HUES48 (cell line): ENCODE measurements around the gene ISG15.
"Not testable (repeated sequence)": the region's sequence is repeated elsewhere in the genome, so short reads cannot be mapped to it uniquely, and the experiment has no call there.

Experiments used
- H3K27ac ChIP-seq: one replicate; pipeline ENCODE4 v1.7.0; 2013; ENCODE audit warnings: low read depth, low read length, inconsistent platforms
- H3K27me3 ChIP-seq: 2 replicates; pipeline ENCODE4 v1.6.1; 2013; ENCODE audit warnings: mild to moderate bottlenecking, low read length; ENCODE audit not compliant: control insufficient read depth, insufficient read depth
- H3K36me3 ChIP-seq: 2 replicates; pipeline ENCODE4 v1.6.1; 2013; ENCODE audit warnings: low read length; ENCODE audit not compliant: control insufficient read depth, insufficient read depth
- H3K4me1 ChIP-seq: 2 replicates; pipeline ENCODE4 v1.6.1; 2013; ENCODE audit warnings: mild to moderate bottlenecking, low read length; ENCODE audit not compliant: control insufficient read depth, insufficient read depth
- H3K4me3 ChIP-seq: 2 replicates; pipeline ENCODE4 v1.5.1; 2013; ENCODE audit warnings: mild to moderate bottlenecking, low read depth, low read length
- H3K9ac ChIP-seq: 2 replicates; pipeline ENCODE4 v1.6.1; 2013; ENCODE audit warnings: mild to moderate bottlenecking, low read depth, low read length, moderate library complexity
- H3K9me3 ChIP-seq: 2 replicates; pipeline ENCODE4 v1.6.1; 2013; ENCODE audit warnings: low read length; ENCODE audit not compliant: control insufficient read depth, insufficient read depth

The ISG15 gene

DNA sequence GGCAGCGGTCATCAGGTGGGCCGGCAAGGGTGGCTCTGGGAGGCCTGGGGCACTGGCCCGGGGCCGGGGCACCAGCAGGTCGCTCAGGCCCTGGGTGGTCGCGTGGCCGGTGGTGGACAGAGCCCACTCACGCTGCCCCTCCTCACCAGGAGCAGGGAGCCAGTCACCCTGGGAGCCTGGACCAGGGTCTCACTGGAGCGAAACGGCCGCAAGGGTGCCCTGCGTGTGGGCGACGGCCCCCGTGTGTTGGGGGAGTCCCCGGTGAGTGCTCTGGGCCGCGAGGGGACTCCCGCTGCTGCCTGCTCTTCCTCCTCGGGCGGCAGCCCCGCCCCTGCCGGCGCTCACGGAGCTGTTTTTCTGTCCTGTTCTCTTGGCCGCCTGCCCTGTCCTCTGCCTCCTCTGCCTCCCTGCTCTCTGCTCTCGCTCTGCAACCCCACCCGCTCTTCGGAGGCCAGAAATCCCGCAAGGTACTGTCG, 37.3 kb downstream of the ISG15 start:
- Histone ChIP-seq H3K9me3 (no peaks in the 10 kb centered on the region), H3K27ac (no peak overlapping the region), H3K9ac (no peak overlapping the region), H3K36me3 (peaks cover 61% of the 10 kb centered on the region), H3K4me3 (no peak overlapping the region), H3K27me3 (no peaks in the 10 kb centered on the region), H3K4me1 (no peaks in the 10 kb centered on the region)

DNA sequence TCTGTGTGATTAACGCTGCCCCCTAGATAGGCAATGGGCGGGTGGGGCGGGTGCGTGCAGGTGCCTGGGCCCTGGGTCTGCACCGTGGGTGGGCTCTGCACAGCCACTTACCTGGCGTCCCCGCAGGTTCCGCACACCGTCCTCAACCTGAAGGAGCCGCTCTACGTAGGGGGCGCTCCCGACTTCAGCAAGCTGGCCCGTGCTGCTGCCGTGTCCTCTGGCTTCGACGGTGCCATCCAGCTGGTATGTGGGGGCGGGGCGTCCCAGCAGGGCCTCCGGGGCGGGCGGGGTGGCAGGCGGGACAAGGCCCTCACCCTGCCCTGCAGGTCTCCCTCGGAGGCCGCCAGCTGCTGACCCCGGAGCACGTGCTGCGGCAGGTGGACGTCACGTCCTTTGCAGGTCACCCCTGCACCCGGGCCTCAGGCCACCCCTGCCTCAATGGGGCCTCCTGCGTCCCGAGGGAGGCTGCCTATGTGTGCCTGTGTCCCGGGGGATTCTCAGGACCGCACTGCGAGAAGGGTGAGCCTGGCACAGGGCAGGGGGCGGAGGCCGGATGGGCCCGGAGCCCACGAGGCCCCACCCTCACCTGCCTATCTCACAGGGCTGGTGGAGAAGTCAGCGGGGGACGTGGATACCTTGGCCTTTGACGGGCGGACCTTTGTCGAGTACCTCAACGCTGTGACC, 38.0 kb downstream of the ISG15 start:
- H3K9ac ChIP-seq: no peak overlapping the region
- H3K9me3 ChIP-seq: no peaks in the 10 kb centered on the region
- peaks cover 56% of the 10 kb centered on the region for H3K36me3 ChIP-seq
- H3K4me3 ChIP-seq: no peak overlapping the region
- H3K4me1 ChIP-seq: no peaks in the 10 kb centered on the region
- H3K27me3 ChIP-seq: no peaks in the 10 kb centered on the region
- no peak overlapping the region for H3K27ac ChIP-seq

DNA sequence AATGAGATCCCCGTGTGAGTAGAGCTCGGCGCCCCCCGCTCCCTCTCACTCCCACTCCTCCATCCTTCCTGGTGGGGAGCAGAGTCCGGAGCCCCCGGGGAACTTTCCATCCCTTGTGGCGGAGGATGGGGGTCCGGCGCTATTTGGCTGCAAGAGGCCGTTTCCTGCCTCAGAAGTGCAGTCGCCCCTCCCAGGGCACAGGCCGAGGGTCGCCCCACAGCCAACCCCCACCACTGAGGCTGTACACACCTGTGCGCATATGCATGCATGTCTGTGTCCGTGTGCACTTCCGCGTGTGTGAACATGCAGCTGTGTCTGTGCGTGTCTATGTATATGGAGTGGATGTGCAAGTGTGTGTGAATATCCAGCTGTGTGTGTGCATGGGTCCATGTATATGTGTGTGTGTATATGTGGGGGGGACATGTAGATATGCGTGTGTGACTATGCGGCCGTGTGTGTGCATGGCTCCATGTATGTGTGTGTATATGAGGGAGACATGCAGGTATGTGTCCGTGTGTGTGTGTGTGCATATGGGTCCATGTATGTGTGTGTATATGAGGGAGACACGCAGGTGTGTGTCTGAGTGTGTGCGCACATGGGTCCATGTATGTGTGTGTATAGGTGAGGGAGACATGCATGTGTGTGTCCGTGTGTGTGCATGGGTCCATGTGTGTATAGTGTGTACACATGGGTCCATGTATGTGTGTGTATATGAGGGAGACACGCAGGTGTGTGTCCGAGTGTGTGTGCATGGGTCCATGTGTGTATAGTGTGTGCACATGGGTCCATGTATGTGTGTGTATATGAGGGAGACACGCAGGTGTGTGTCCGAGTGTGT, 38.9 kb downstream of the ISG15 start:
- H3K36me3 ChIP-seq: peaks cover 47% of the 10 kb centered on the region
- no peaks in the 10 kb centered on the region for H3K27me3 ChIP-seq
- no peak overlapping the region for H3K4me3 ChIP-seq
- H3K4me1 ChIP-seq: no peaks in the 10 kb centered on the region
- H3K27ac ChIP-seq: no peak overlapping the region
- no peak overlapping the region for H3K9ac ChIP-seq
- no peaks in the 10 kb centered on the region for H3K9me3 ChIP-seq

DNA sequence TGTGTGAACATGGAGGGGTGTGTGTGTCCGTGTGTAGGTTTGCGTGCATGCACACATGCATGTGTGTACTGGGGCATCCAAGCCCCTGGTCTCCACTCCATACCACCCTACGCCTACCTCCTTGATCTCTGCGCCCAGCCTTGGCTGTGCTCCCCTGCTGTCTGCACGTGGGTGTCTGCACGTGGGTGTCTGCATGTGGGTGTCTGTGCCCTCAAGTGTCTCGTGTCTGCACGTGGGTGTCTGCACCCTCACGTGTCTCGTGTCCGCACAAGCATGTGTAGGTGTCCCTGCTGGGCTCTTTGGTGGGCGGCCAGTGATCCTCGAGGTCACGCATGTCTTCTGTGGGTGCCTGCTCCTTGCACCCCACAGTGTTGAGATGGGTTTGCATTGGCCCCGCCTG, 39.7 kb downstream of the ISG15 start:
- Histone ChIP-seq H3K9ac (no peak overlapping the region), H3K36me3 (peaks cover 40% of the 10 kb centered on the region), H3K27ac (no peak overlapping the region), H3K9me3 (no peaks in the 10 kb centered on the region), H3K27me3 (peaks cover 2% of the 10 kb centered on the region), H3K4me3 (no peak overlapping the region), H3K4me1 (no peaks in the 10 kb centered on the region)

DNA sequence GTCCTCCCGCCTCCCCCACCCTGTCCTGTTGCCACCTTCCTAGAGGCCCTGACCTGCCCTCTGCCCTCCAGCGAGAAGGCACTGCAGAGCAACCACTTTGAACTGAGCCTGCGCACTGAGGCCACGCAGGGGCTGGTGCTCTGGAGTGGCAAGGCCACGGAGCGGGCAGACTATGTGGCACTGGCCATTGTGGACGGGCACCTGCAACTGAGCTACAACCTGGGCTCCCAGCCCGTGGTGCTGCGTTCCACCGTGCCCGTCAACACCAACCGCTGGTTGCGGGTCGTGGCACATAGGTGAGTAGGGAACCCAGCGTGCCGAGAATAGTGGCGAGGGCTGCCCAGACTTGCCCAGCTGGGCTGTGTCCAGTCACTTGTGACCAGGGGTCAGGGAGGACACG, 40.4 kb downstream of the ISG15 start:
- no peak overlapping the region for H3K27ac ChIP-seq
- no peaks in the 10 kb centered on the region for H3K9me3 ChIP-seq
- no peak overlapping the region for H3K9ac ChIP-seq
- no peak overlapping the region for H3K4me3 ChIP-seq
- H3K36me3 ChIP-seq: peaks cover 40% of the 10 kb centered on the region
- H3K4me1 ChIP-seq: no peaks in the 10 kb centered on the region; the same call in 1 of the 2 replicates
- H3K27me3 ChIP-seq: peaks cover 9% of the 10 kb centered on the region

DNA sequence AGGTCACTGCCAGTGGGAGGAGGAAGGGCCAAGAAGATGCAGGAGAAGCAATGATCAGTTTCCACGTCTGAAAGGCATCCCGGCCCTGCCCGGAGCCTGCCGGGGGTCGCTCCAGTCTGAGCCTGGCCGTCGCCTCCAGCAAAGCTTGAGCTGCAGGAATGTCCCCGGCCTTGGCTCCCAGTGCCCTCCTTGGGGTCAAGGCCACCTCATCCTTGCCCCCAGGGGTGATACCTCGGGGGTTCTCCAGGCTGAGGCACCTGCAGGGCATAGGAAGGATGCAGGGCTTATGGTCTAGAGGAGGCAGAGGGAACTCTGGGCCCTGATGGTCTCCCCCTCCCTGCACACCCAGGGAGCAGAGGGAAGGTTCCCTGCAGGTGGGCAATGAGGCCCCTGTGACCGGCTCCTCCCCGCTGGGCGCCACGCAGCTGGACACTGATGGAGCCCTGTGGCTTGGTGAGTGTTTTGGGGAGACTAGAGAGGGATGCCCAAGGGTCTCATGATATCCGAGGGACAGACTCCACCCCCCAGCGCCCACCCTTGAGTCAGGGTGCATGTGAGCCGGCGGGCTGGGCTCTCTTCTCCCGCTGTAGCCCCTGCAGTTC, 40.9 kb downstream of the ISG15 start:
- no peaks in the 10 kb centered on the region for H3K9me3 ChIP-seq
- no peaks in the 10 kb centered on the region; the same call in 1 of the 2 replicates for H3K4me1 ChIP-seq
- peaks cover 40% of the 10 kb centered on the region for H3K36me3 ChIP-seq
- H3K9ac ChIP-seq: no peak overlapping the region
- H3K27ac ChIP-seq: no peak overlapping the region
- H3K27me3 ChIP-seq: peaks cover 13% of the 10 kb centered on the region
- no peak overlapping the region for H3K4me3 ChIP-seq

DNA sequence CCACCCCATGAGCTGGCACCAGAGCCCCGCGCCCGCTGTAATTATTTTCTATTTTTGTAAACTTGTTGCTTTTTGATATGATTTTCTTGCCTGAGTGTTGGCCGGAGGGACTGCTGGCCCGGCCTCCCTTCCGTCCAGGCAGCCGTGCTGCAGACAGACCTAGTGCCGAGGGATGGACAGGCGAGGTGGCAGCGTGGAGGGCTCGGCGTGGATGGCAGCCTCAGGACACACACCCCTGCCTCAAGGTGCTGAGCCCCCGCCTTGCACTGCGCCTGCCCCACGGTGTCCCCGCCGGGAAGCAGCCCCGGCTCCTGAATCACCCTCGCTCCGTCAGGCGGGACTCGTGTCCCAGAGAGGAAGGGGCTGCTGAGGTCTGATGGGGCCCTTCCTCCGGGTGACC, 41.7 kb downstream of the ISG15 start:
- Histone ChIP-seq H3K4me3 (no peak overlapping the region), H3K9me3 (no peaks in the 10 kb centered on the region), H3K36me3 (peaks cover 40% of the 10 kb centered on the region), H3K27me3 (peaks cover 18% of the 10 kb centered on the region), H3K9ac (no peak overlapping the region), H3K27ac (no peak overlapping the region), H3K4me1 (no peaks in the 10 kb centered on the region; the same call in 1 of the 2 replicates)

DNA sequence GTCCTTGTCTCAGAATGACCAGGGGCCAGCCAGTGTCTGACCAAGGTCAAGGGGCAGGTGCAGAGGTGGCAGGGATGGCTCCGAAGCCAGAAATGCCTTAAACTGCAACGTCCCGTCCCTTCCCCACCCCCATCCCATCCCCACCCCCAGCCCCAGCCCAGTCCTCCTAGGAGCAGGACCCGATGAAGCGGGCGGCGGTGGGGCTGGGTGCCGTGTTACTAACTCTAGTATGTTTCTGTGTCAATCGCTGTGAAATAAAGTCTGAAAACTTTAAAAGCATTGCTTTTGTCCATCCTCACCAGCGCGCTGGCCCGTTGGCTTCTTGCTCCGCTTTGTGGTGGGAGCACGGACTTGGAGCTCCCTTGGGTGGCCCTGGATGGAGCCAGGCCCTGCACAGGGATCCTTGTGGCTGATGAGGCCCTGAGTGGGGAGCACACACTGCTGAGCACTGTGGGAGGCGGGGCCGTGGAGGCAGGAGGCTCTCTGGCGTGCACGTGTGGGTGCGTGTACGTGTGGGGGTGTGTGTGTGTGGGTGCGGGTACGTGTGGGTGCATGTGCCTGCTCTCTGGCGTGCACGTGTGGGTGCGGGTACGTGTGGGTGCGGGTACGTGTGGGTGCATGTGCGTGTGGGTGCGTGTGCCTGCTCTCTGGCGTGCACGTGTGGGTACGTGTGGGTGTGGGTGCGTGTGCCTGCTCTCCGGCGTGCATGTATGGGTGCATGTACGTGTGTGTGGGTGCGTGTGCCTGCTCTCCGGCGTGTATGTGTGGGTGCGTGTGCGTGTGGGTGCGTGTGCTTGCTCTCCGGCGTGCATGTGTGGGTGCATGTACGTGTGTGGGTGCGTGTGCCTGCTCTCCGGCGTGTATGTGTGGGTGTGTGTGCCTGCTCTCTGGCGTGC, 42.8 kb downstream of the ISG15 start:
- Histone ChIP-seq H3K9ac (no peak overlapping the region), H3K27ac (no peak overlapping the region), H3K4me3 (no peak overlapping the region), H3K9me3 (no peaks in the 10 kb centered on the region), H3K27me3 (peaks cover 29% of the 10 kb centered on the region), H3K4me1 (no peaks in the 10 kb centered on the region; the same call in 1 of the 2 replicates), H3K36me3 (peaks cover 35% of the 10 kb centered on the region)

DNA sequence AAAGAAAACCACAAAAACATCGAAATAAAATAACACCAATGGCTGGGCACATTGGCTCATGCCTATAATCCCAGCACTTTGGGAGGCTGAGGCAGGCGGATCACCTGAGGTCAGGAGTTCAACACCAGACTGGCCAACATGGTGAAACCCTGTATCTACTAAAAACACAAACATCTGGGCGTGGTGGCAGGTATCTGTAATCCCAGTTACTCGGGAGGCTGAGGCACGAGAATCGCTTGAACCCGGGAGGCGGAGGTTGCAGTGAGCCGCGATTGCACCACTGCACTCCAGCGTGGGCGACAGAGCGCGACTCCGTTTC, 44.4 kb downstream of the ISG15 start:
- not testable (repeated sequence) for H3K9me3 ChIP-seq, H3K27ac ChIP-seq

DNA sequence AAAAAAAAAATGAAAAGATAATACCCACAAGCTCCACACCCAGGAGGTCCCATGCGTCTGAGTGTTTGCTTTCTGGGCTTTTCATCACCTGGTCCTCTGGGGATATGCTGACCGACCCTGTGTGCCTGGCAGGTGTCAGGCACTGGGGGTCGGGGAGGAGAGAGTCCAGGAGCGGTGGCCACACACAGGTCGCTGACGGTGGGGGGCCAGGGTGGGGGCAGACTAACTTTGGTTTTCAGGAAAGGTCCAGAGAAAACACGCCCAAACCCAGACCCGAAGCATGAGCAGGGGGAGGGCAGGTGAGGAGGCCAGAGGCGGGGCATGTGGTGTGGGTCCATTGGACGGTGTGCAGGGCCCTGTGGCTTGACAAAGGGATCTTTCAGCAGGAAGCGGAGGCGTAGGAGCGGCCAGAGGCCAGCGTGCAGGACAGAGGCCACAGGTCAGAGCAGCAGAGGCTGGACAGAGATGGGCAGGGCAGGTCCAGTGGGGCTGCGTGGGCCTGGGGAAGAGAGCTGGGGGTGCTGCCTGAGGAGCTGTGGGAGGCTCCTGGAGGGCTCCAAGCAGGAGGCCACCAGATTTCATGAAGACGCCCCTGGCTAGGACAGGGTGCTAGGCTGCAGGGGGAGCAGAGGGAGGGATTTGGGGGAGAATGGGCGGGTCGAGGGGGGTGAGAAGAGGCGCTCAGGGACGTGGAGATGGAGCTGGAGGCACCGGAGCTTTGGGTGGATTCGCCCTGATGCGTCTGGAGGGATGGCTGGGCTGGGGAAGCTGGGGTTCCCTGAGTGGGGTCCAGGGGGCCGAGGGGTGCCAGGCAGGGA, 45.0 kb downstream of the ISG15 start:
- Histone ChIP-seq H3K27ac (no peak overlapping the region), H3K36me3 (peaks cover 16% of the 10 kb centered on the region), H3K9me3 (no peaks in the 10 kb centered on the region), H3K27me3 (peaks cover 49% of the 10 kb centered on the region), H3K9ac (no peak overlapping the region), H3K4me3 (peak overlapping the region; percentile 70), H3K4me1 (no peaks in the 10 kb centered on the region; the same call in 1 of the 2 replicates)

More for the DNA sequence above, 44.4 kb downstream of the ISG15 start:
- not testable (repeated sequence) for H3K4me3 ChIP-seq, H3K9ac ChIP-seq, H3K4me1 ChIP-seq
- Histone ChIP-seq H3K27me3 (peaks cover 43% of the 10 kb centered on the region), H3K36me3 (peaks cover 20% of the 10 kb centered on the region)
